Caco-2 (cell line): ENCODE data around the gene TSPAN9. TPM values are rescaled to one million over a fixed set of nuclear protein-coding genes. Genes with fewer than 3 reads are reported as not detected.
A peak's percentile ranks its signal among the peaks of the same experiment; 100 is the strongest.

Experiments used
- BruUV-seq: library from RNA; stranded (reverse); fragments of 400-500 nt; replicated peaks from 2 replicates; lab custom pipeline; 2021; lab: Mats Ljungman, UMichigan
- CTCF ChIA-PET: fragments of 300-600 bp; sonication (Branson Sonifier 250); formaldehyde crosslinking; loops from one replicate; lab custom pipeline; 2022; ENCODE audit warnings: antibody characterized with exemption; lab: Charles Lee
- POLR2A ChIA-PET: fragments of 300-600 bp; sonication (Branson Sonifier 250); formaldehyde crosslinking; loops from one replicate; lab custom pipeline; 2022; ENCODE audit warnings: antibody characterized with exemption; lab: Charles Lee
- DNase-seq, 2 experiments: peaks; one replicate each; pipeline versions ENCODE4 v3.0.0 to v3.0.0-alpha.2; 2020 to 2022
- H3K27me3 ChIP-seq: replicated peaks from 2 replicates; pipeline ENCODE4 v1.6.0; 2011; ENCODE audit warnings: low read length; ENCODE audit not compliant: control insufficient read depth, insufficient read depth
- H3K36me3 ChIP-seq: 2 replicates; pipeline ENCODE4 v1.5.1; 2011; ENCODE audit warnings: low read length; ENCODE audit not compliant: control insufficient read depth, insufficient read depth
- H3K4me1 ChIP-seq: fragments of 250-450 bp; sonication (Bioruptor Pico); 2 replicates; pipeline ENCODE4 v1.5.1; 2020; ENCODE audit warnings: mild to moderate bottlenecking
- H3K4me3 ChIP-seq: 2 replicates; pipeline ENCODE4 v1.5.1; 2011; ENCODE audit warnings: low read depth, mild to moderate bottlenecking, control low read depth, low read length
- H3K9me3 ChIP-seq: fragments of 250-450 bp; sonication (Bioruptor Pico); 2 replicates; pipeline ENCODE4 v1.5.1; 2020; ENCODE audit warnings: mild to moderate bottlenecking, moderate library complexity
- H3K27ac Mint-ChIP-seq: one replicate; pipeline ENCODE4 v1.8.0; 2022; ENCODE audit warnings: mixed read lengths; ENCODE audit not compliant: unreplicated experiment
- H3K27me3 Mint-ChIP-seq: one replicate; pipeline ENCODE4 v1.8.0; 2022; ENCODE audit warnings: mixed read lengths; ENCODE audit not compliant: insufficient read depth, unreplicated experiment
- H3K36me3 Mint-ChIP-seq: one replicate; pipeline ENCODE4 v1.8.0; 2022; ENCODE audit warnings: mild to moderate bottlenecking, mixed read lengths; ENCODE audit not compliant: insufficient read depth, unreplicated experiment
- H3K4me1 Mint-ChIP-seq: one replicate; pipeline ENCODE4 v1.8.0; 2022; ENCODE audit warnings: low read depth, mixed read lengths; ENCODE audit not compliant: unreplicated experiment
- H3K4me3 Mint-ChIP-seq: one replicate; pipeline ENCODE4 v1.8.0; 2022; ENCODE audit warnings: mild to moderate bottlenecking, moderate library complexity, mixed read lengths; ENCODE audit not compliant: unreplicated experiment
- H3K9me3 Mint-ChIP-seq: one replicate; pipeline ENCODE4 v1.8.0; 2022; ENCODE audit warnings: mixed read lengths; ENCODE audit not compliant: unreplicated experiment
- CTCF ChIP-seq, 2 experiments: fragments of 200-600 bp in 1 of 2; IDR thresholded peaks; 1 replicate in 1 of 2; 2 replicates in 1 of 2; pipeline versions ENCODE4 v1.5.1 to v1.8.0; 2011 to 2022; ENCODE audit warnings: antibody characterized with exemption in 1 of 2, control low read depth in 1 of 2, inconsistent platforms in 1 of 2, low read depth in 1 of 2, low read length in 1 of 2, mild to moderate bottlenecking in 1 of 2, moderate library complexity in 1 of 2; ENCODE audit not compliant: insufficient read depth in 1 of 2, severe bottlenecking in 1 of 2, unreplicated experiment in 1 of 2
- intact Hi-C: fragments of 100-400 bp; cut with micrococcal nuclease; formaldehyde crosslinking; loops from one replicate; pipeline ENCODE4 v1.10.0; 2022; ENCODE audit not compliant: unreplicated experiment
- total RNA-seq: library from RNA; stranded (reverse); gene quantifications from 2 replicates; pipeline ENCODE4 v1.2.3, GENCODE V29; 2022

The TSPAN9 gene
- total RNA-seq, 1 experiment from 2014 or later, result 49.1 TPM

GRCh38 chr12:3083241-3083920 lies 6.2 kb downstream of the TSPAN9 start:
- POLR2A ChIA-PET, result no interaction called here

GRCh38 chr12:3083921-3084347 lies 6.8 kb downstream of the TSPAN9 start:
- intact Hi-C loops, result no loop called here
- H3K4me1 ChIP-seq, result peaks cover 67% of the 10 kb centered on the region
- H3K4me3 ChIP-seq, result no peak overlapping the region
- H3K27me3 ChIP-seq, result no peaks in the 10 kb centered on the region
- no peak for DNase-seq
- CTCF ChIA-PET, result interaction anchor here (1.2 kb wide), 1 partner anchor 10 kb away, joined by 3 read pairs; no protein-coding TSS in a partner anchor
- H3K9me3 Mint-ChIP-seq, result no peaks in the 10 kb centered on the region
- no peak overlapping the region for H3K4me3 Mint-ChIP-seq
- H3K27ac Mint-ChIP-seq, result peak overlapping the region; percentile 74
- POLR2A ChIA-PET, result no interaction called here
- H3K4me1 Mint-ChIP-seq, result peaks cover 46% of the 10 kb centered on the region
- H3K27me3 Mint-ChIP-seq, result no peaks in the 10 kb centered on the region
- no peaks in the 10 kb centered on the region for H3K36me3 Mint-ChIP-seq
- no TSS peak for BruUV-seq
- TF ChIP-seq CTCF (IDR thresholded peaks at IDR 0.05; ENCODE audit: insufficient read depth in 1 of 2, low read depth in 1 of 2, low read length in 1 of 2, severe bottlenecking in 1 of 2, unreplicated experiment in 1 of 2), result no peak
- H3K9me3 ChIP-seq, result no peaks in the 10 kb centered on the region
- no peaks in the 10 kb centered on the region for H3K36me3 ChIP-seq

More at GRCh38 chr12:3083241-3083920, 6.2 kb downstream of the TSPAN9 start:
- Histone ChIP-seq H3K9me3 (no peaks in the 10 kb centered on the region), H3K4me3 (no peak overlapping the region), H3K4me1 (peaks cover 67% of the 10 kb centered on the region), H3K36me3 (no peaks in the 10 kb centered on the region), H3K27me3 (no peaks in the 10 kb centered on the region)
- intact Hi-C loops, result no loop called here
- Mint-ChIP-seq H3K4me1 (peaks cover 48% of the 10 kb centered on the region), H3K9me3 (no peaks in the 10 kb centered on the region), H3K4me3 (no peak overlapping the region), H3K27ac (peak overlapping the region; percentile 43), H3K27me3 (no peaks in the 10 kb centered on the region), H3K36me3 (no peaks in the 10 kb centered on the region)
- TF ChIP-seq CTCF (IDR thresholded peaks at IDR 0.05; ENCODE audit: insufficient read depth in 1 of 2, low read depth in 1 of 2, low read length in 1 of 2, severe bottlenecking in 1 of 2, unreplicated experiment in 1 of 2), result no peak
- CTCF ChIA-PET, result interaction anchor here (0.6 kb wide), 1 partner anchor 42 kb away, joined by 3 read pairs; no protein-coding TSS in a partner anchor
- no TSS peak for BruUV-seq
- DNase-seq, result no peak

- no peaks in the 10 kb centered on the region for H3K9me3 Mint-ChIP-seq
- no peaks in the 10 kb centered on the region for H3K36me3 Mint-ChIP-seq
- no TSS peak for BruUV-seq
- Histone ChIP-seq H3K4me3 (no peak overlapping the region), H3K9me3 (no peaks in the 10 kb centered on the region), H3K36me3 (no peaks in the 10 kb centered on the region), H3K4me1 (peaks cover 67% of the 10 kb centered on the region), H3K27me3 (no peaks in the 10 kb centered on the region)
- ChIA-PET POLR2A (interaction anchor here (0.7 kb wide), 1 partner anchor 1352 kb away, joined by 12 read pairs; no protein-coding TSS in a partner anchor), CTCF (interaction anchor here (1.2 kb wide), 1 partner anchor 11 kb away, joined by 3 read pairs; no protein-coding TSS in a partner anchor)
- no peak overlapping the region for H3K4me3 Mint-ChIP-seq
- intact Hi-C loops, result no loop called here
- DNase-seq, result no peak
- peak overlapping the region; percentile 74 for H3K27ac Mint-ChIP-seq
- no peak for TF ChIP-seq CTCF (IDR thresholded peaks at IDR 0.05; ENCODE audit: insufficient read depth in 1 of 2, low read depth in 1 of 2, low read length in 1 of 2, severe bottlenecking in 1 of 2, unreplicated experiment in 1 of 2)
- peaks cover 46% of the 10 kb centered on the region for H3K4me1 Mint-ChIP-seq
- no peaks in the 10 kb centered on the region for H3K27me3 Mint-ChIP-seq
Observed at GRCh38 chr12:3084742-3085141, 7.6 kb downstream of the TSPAN9 start.
